Stimulated activated CD8-positive, alpha-beta memory T cell treated with anti-CD3 and anti-CD28 coated beads, Interleukin-15, amount 100 ng/mL, for 1 hour (primary cell): Measurements from ENCODE around the gene RCOR2.
A peak's percentile ranks its signal among the peaks of the same experiment; 100 is the strongest.
"Not testable (repeated sequence)": the region's sequence is repeated elsewhere in the genome, so short reads cannot be mapped to it uniquely, and the experiment has no call there.

Source experiments
- DNase-seq: peaks from one replicate; pipeline ENCODE4 v3.0.0-alpha.2; 2020; ENCODE audit warnings: low read depth

The RCOR2 gene

GRCh38 chr11:63877658-63878241, 39.2 kb downstream of the RCOR2 start:
- no peak for DNase-seq

GRCh38 chr11:63876616-63877015, 40.3 kb downstream of the RCOR2 start:
- DNase-seq = no peak

DNA sequence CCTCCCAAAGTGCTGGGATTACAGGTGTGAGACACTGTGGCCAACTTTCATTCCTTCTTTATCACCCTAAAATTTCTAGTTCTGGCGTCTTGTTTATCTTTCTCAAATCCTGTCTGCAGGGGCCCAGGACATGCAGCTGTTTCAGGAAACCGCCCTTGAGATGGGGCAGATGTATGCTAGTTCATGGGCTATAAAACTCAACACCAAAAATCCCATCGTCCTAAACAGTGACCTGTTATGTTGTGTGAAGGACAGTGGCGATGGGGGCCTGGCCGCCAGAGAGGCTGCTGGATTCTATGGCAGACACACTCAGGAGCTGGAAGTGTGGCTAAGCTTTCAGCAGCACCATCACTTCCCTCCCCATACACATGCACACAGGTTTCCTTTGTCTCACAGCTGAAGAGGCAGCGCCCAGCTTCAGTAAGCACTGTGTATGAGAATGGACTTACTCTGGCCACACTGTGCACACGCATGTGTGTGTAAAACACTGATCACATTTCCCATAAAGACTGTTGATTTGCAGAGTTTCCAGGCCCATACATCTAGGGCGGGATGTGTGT, 41.4 kb downstream of the RCOR2 start:
- no peak for DNase-seq

DNA sequence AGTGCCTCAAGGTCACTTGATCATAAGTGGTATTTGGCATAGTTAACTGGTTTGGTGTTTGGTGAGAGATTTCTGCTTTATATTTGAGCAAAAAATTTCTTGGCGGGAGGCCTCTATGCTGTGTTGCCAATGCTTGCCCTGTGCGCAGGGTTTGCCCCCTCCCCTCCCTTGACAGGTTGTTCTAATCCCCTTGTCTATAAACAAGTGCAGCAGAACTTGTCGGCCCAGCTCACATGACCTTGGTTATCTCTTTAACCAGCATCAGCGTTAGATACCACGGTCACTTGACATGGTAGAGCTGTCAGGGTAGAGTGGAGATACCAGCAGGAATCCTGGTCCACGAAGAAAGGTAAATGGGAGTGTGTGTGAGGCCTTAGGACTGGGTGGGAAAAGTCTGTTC, 42.5 kb downstream of the RCOR2 start:
- DNase-seq = no peak

GRCh38 chr11:63873311-63873710, 43.7 kb downstream of the RCOR2 start:
- DNase-seq = no peak

DNA sequence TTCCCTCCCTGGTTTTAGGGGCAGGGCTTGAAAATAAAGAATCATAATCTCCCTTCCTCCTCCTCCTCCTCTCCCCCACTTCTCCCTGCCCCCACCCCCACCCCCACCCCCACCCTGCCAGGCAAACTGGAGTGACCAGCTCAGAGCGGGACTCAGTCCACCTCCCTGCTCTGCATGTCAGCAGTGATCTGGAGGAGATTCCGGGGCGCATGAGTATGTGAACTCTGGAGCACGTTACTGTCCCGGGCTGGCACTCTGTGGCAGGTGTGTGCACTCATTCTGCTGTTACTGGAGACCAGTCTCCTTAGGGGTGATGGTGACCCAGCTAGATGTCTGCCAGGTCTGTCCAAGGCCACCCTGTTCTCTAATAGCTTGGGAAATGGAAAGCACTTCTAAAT, 44.2 kb downstream of the RCOR2 start:
- no peak for DNase-seq

DNA sequence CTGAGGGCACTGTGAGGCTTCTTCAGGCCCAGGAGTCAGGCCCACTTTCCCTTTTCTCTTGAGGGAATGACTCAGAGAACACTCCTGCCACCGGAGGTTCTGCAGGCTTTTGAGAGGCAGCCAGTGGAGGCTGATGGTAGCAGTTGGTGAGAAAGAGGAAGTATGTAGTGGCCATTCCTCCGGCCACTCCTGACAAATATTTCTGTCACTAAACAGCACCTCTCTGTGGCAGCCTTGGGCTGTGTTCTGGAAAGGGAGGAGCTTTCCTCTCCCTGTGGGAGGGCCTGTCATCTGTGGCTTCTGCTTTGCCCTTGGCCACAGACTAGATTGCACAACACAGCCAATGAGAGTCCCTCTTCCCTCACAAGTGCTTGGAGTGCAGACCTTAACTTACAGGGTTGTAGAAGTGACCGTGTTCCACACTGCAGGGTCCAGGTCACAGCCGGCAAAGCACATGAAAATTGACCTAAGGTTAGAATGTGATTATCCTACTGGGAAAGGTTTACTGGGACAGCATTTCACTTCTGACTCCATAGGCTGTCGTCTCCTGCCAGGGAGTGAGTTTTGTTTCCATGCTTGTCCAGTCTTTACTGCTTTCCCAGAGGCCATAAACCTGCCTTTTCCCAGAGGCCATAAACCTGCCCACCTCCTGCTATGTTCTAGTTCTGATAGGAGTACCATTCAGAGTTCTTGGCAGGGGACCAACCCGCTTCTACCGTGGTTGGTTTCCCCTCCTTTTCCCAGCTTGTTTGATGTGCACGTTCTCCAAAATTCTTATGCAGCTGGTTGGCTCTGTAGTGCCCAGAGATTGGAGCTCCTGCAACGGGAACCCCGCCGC, 44.8 kb downstream of the RCOR2 start:
- no peak for DNase-seq

DNA sequence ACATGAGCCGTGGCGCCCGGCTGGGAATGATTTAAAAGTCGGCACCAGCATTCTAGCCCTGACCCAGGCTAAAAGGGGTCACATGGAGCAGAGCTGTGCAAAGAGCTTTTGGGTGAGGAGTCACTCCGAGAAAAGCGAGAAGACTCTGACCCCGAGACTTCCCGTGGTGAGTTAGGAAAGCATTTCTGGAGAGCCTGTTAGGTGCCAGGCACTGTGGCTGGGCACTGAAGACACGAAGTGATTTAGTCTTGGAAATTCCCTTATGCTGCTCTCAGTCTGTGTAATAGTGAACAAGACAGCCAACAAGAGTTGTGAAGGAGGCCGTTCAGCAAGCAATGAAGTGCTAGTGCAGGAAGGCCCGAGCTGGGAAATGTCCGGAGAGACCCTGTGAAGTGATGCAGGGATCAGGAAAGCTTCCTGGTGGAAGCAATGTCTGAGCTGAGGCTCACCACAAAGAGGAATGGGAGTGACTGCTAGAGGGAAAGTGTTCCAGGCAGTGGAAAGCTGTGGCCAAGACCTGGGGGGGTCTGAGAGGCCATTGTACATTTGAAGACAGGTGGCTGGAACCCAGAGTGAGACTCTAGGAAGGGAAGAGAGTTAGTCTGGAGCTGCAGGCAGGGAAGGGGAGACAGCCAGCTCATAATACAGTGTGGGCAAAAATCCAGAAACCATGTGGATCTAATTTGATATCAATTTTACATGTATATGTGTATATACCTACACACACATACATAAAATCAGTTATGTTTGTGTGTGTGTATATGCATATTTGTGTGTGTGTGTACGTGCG, 46.4 kb downstream of the RCOR2 start:
- no peak for DNase-seq

DNA sequence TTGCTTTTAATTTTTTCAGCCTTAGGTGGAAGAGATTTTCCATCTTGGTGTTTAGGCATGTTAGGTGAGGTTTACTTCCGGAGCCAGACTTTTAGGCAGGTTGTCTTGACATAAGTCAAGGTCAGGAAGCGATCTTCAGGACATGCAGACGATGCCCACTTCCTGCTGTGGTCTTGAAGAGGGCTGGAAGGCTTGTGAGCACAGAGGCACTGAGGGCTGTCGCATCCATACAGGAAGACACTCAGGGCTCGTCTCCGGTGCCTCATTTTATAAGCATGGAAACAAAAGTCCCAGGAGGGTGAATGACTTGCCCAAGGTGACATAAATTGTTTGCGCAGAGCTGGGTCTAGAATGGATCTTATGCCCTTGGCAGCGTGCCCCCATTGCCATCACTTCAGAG, 47.3 kb downstream of the RCOR2 start:
- no peak for DNase-seq

GRCh38 chr11:63869171-63869591, 47.8 kb downstream of the RCOR2 start:
- DNase-seq = no peak

GRCh38 chr11:63868399-63869064, 48.4 kb downstream of the RCOR2 start:
- no peak for DNase-seq

DNA sequence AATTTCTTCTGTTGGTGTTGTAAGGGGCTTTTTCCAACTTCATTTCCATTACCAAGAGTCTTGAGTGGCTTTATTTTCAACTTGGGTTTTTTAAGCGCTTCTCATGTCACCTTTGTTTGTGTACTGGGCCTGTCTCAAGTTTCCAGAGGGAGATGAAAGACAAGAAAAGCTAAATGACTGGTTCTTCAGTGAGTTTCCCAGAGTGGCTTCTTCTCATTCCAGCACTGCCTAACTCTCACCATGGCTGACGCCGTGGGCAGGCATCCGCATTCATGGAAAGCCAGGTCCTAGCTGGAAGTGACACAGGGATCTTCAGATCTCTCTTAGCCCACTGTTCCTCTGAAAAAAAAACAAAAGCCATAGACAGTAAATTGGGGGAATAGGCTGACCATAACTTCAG, 49.5 kb downstream of the RCOR2 start:
- DNase-seq = no peak

DNA sequence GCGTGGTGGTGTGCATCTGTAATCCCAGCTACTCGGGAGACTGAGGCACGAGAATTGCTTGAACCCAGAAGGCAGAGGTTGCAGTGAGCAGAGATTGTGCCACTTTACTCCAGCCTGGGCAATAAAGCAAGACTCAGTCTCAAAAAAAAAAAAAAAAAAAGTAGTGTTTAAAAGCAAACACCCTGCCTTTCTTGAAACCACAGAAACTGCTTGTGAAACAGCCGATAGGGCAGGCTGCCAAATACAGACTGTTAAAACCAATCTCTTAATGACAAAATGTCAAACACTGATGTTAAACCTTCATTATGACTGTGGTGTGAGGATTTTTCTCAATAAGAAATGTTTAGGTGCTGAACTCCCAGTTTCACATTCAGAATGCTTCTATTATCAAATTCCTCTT, 50.8 kb downstream of the RCOR2 start:
- peak; percentile 43 for DNase-seq

GRCh38 chr11:63863620-63864019, 53.3 kb downstream of the RCOR2 start:
- not testable (repeated sequence) for DNase-seq

- no peak for DNase-seq
These were observed 54.0 kb downstream of the RCOR2 start for GRCh38 chr11:63862923-63863322.
